K562 (cell line): ENCODE data around the gene VGLL1. TPM values are rescaled to one million over a fixed set of nuclear protein-coding genes. Genes with fewer than 3 reads are reported as not detected.

Experiments
- ATF1 ChIP-seq, 2 experiments: fragments of 450-650 bp in 1 of 2; IDR thresholded peaks; 2 replicates each; pipeline ENCODE4 v1.6.1; 2016; ENCODE audit warnings: missing compliant biosample characterization in 1 of 2, missing genetic modification characterization in 1 of 2
- FOXJ2 ChIP-seq: fragments of 200-800 bp; sonication (Bioruptor generic); IDR thresholded peaks from 2 replicates; pipeline ENCODE4 v1.6.1; 2016; ENCODE audit warnings: missing genetic modification characterization, missing compliant biosample characterization
- GABPA ChIP-seq: fragments of 200-800 bp; sonication (Bioruptor generic); conservative IDR thresholded peaks from 2 replicates; pipeline ENCODE4 v1.6.1; 2016; ENCODE audit warnings: low read depth, missing genetic modification characterization, missing compliant biosample characterization
- IRF2 ChIP-seq: sonication (generic); formaldehyde crosslinking; IDR thresholded peaks from 2 replicates; pipeline ENCODE4 v1.8.1; 2022; ENCODE audit warnings: mild to moderate bottlenecking, missing genetic modification reagents
- MTA1 ChIP-seq: fragments of 450-650 bp; IDR thresholded peaks from 2 replicates; pipeline ENCODE4 v1.6.1; 2017; ENCODE audit warnings: borderline replicate concordance
- NCOA1 ChIP-seq: fragments of 450-650 bp; IDR thresholded peaks from 2 replicates; pipeline ENCODE4 v1.6.1; 2016; ENCODE audit warnings: low read depth
- NFXL1 ChIP-seq: fragments of 450-650 bp; formaldehyde crosslinking; IDR thresholded peaks from 2 replicates; pipeline ENCODE4 v1.4.0; 2021; ENCODE audit warnings: mild to moderate bottlenecking
- PML ChIP-seq: IDR thresholded peaks from 2 replicates; pipeline ENCODE4 v1.6.1; 2012; ENCODE audit warnings: low read length, inconsistent platforms
- POLR2AphosphoS5 ChIP-seq: IDR thresholded peaks from 2 replicates; pipeline ENCODE4 v1.6.1; 2011; ENCODE audit warnings: mild to moderate bottlenecking, low read depth, low read length, moderate library complexity; ENCODE audit not compliant: control insufficient read depth, insufficient read depth
- POLR2H ChIP-seq: IDR thresholded peaks from 2 replicates; pipeline ENCODE4 v1.6.1; 2016; ENCODE audit warnings: missing genetic modification characterization, low read depth, mild to moderate bottlenecking, control low read depth, missing compliant biosample characterization, moderate library complexity
- PPARD ChIP-seq: fragments of 250-450 bp; sonication (Bioruptor Pico); IDR thresholded peaks from 2 replicates; pipeline ENCODE4 v1.8.0; 2022; ENCODE audit warnings: inconsistent platforms, mild to moderate bottlenecking, moderate library complexity
- PRMT5 ChIP-seq: sonication (generic); formaldehyde crosslinking; IDR thresholded peaks from 2 replicates; pipeline ENCODE4 v1.5.0; 2020; ENCODE audit warnings: missing genetic modification reagents
- RBM17 ChIP-seq: fragments of 200-400 bp; formaldehyde crosslinking; IDR thresholded peaks from 2 replicates; pipeline ENCODE4 v1.6.1; 2017; ENCODE audit warnings: low read depth, mild to moderate bottlenecking, low read length, borderline replicate concordance
- SMAD2 ChIP-seq: fragments of 150-350 bp; IDR thresholded peaks from 2 replicates; pipeline ENCODE4 v1.6.1; 2014; ENCODE audit warnings: low read depth, mild to moderate bottlenecking, low read length
- TAF15 ChIP-seq: fragments of 200-400 bp; formaldehyde crosslinking; IDR thresholded peaks from 2 replicates; pipeline ENCODE4 v1.6.1; 2017; ENCODE audit warnings: mild to moderate bottlenecking, low read depth, low read length, moderate library complexity
- ZBTB7A ChIP-seq: IDR thresholded peaks from 2 replicates; pipeline ENCODE4 v1.6.1; 2011; ENCODE audit warnings: low read depth, mild to moderate bottlenecking, low read length, moderate library complexity, borderline replicate concordance; ENCODE audit not compliant: control insufficient read depth
- ZBTB8A ChIP-seq: fragments of 450-650 bp; IDR thresholded peaks from 2 replicates; pipeline ENCODE4 v1.6.1; 2018; ENCODE audit warnings: mild to moderate bottlenecking, moderate library complexity; ENCODE audit not compliant: partially characterized antibody
- ZC3H8 ChIP-seq: fragments of 450-650 bp; IDR thresholded peaks from 2 replicates; pipeline ENCODE4 v1.6.1; 2017
- ZNF133 ChIP-seq: fragments of 250-450 bp; sonication (Bioruptor Pico); IDR thresholded peaks from 2 replicates; pipeline ENCODE4 v1.4.0; 2020; ENCODE audit warnings: mild to moderate bottlenecking
- ZNF212 ChIP-seq: fragments of 450-650 bp; formaldehyde crosslinking; IDR thresholded peaks from 2 replicates; pipeline ENCODE4 v1.4.0; 2020; ENCODE audit warnings: mild to moderate bottlenecking
- ZNF23 ChIP-seq: fragments of 250-450 bp; sonication (Bioruptor Pico); IDR thresholded peaks from 2 replicates; pipeline ENCODE4 v1.4.0; 2020; ENCODE audit warnings: mild to moderate bottlenecking
- ZNF239 ChIP-seq: fragments of 250-450 bp; sonication (Bioruptor Pico); IDR thresholded peaks from 2 replicates; pipeline ENCODE4 v1.4.0; 2020; ENCODE audit warnings: mild to moderate bottlenecking
- ZNF586 ChIP-seq: fragments of 450-650 bp; formaldehyde crosslinking; conservative IDR thresholded peaks from 2 replicates; pipeline ENCODE4 v1.4.0; 2020; ENCODE audit warnings: mild to moderate bottlenecking, moderate library complexity
- polyA plus RNA-seq, 8 experiments: library from polyadenylated mRNA; depleted of rRNA in 4 of 8; stranded (reverse) in 5 of 8; unstranded in 3 of 8; fragments of >200 nt; fragmentation: Nextera tagmentation in 2 of 8; fragmentation: Illumina TruSeq in 1 of 8; extraction: Ambion mirVana in 2 of 8; extraction: Trizol in 1 of 8; gene quantifications; 2 replicates each; pipeline versions ENCODE4 v1.2.1 to v1.2.3, GENCODE V29; 2011 to 2014; ENCODE audit warnings: inconsistent platforms in 1 of 8, missing spikeins in 1 of 8
- total RNA-seq, 7 experiments: library from RNA; depleted of rRNA in 6 of 7; stranded (reverse); fragments of >200 nt in 6 of 7; fragmentation: Illumina TruSeq in 2 of 7; extraction: Trizol in 2 of 7; gene quantifications; 2 replicates each; pipeline versions ENCODE4 v1.2.1 to v1.2.3, GENCODE V29; 2011 to 2021; ENCODE audit warnings: low replicate concordance in 1 of 7
- TF ChIP-seq, protein P1 (sequence below): sonication (generic); formaldehyde crosslinking; IDR thresholded peaks from 2 replicates; pipeline ENCODE4 v1.9.0; 2022; ENCODE audit warnings: mild to moderate bottlenecking, missing genetic modification reagents
- TF ChIP-seq, protein P2 (sequence below), 3 experiments: fragments of 200-800 bp in 1 of 3; sonication (Bioruptor generic) in 1 of 3; sonication (generic) in 1 of 3; formaldehyde crosslinking in 1 of 3; IDR thresholded peaks; 2 replicates each; pipeline versions ENCODE4 v1.6.1 to v1.8.0; 2016 to 2022; ENCODE audit warnings: mild to moderate bottlenecking in 2 of 3, missing compliant biosample characterization in 2 of 3, missing genetic modification characterization in 2 of 3, missing genetic modification reagents in 1 of 3
- TF ChIP-seq, protein P3 (sequence below): sonication (generic); formaldehyde crosslinking; IDR thresholded peaks from 2 replicates; pipeline ENCODE4 v1.8.1; 2023; ENCODE audit warnings: mild to moderate bottlenecking, missing genetic modification reagents

The VGLL1 gene
- total and polyA plus RNA-seq, 9 of the 15 experiments (the other 6 are each of a cell fraction or from before 2014, with no cell fraction given) = not detected

DNA sequence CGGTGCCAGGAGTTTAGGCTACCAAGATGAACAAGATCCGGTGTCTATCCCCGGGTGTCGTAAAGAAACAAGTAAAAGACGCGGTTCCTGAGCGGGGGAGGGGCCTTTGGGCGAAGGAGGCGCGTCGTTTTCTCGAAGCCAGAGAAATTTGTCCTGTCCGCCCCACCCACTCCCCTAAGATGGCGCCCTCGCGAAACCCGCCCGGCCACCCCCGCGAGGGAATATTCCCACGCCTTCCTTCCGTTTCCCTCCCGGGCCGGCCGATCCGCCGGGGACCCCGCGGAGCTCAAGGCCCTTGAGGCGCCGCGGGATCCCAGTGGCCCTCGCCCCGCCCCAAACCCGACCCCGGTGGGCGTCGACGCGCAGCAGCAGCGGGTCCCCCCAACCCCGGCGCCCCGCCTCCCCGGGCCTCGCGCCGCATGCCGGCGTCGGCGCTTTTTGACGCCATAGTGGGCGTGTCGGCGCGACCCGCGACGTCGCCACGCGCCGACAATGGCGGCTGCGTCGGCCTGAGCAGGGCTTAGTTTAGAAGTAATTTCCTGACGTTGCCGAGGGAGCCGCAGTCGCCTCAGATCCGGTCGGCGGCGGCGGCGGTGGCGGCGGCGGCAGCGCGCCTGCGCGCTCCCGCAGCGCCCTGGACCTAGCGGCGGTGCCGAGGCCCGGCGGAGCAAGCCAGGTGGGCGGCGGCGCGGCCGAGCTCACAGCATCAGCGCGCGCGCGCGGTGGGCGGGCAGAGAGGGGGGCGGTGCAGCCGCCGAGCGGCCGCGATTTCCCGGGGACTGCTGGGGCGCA, 35.1 kb upstream of the VGLL1 start (continued):
- TF ChIP-seq ATF1 (CRISPR knock-in tag; IDR thresholded peaks at IDR 0.05) = peak; percentile 73
- peak; percentile 90 for TF ChIP-seq ATF1 (tag; IDR thresholded peaks at IDR 0.05)
- TF ChIP-seq PML = peak; percentile 57; the same call in 1 of the 2 replicates
- TF ChIP-seq FOXJ2 = no peak
- TF ChIP-seq, protein P1, sequence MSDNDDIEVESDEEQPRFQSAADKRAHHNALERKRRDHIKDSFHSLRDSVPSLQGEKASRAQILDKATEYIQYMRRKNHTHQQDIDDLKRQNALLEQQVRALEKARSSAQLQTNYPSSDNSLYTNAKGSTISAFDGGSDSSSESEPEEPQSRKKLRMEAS (CRISPR knock-in tag) = peak; percentile 46; the same call in 1 of the 2 replicates
- TF ChIP-seq PRMT5 = no peak
- TF ChIP-seq ZNF586 (CRISPR knock-in tag) = no peak
- TF ChIP-seq, protein P2, sequence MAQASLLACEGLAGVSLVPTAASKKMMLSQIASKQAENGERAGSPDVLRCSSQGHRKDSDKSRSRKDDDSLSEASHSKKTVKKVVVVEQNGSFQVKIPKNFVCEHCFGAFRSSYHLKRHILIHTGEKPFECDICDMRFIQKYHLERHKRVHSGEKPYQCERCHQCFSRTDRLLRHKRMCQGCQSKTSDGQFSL (CRISPR knock-in tag; IDR thresholded peaks at IDR 0.05) = no peak
- TF ChIP-seq, protein P2 (tag; IDR thresholded peaks at IDR 0.05) = peak in 1 of 2 experiments; percentile 26; a peak in 1 of 4 replicates
- TF ChIP-seq, protein P3, sequence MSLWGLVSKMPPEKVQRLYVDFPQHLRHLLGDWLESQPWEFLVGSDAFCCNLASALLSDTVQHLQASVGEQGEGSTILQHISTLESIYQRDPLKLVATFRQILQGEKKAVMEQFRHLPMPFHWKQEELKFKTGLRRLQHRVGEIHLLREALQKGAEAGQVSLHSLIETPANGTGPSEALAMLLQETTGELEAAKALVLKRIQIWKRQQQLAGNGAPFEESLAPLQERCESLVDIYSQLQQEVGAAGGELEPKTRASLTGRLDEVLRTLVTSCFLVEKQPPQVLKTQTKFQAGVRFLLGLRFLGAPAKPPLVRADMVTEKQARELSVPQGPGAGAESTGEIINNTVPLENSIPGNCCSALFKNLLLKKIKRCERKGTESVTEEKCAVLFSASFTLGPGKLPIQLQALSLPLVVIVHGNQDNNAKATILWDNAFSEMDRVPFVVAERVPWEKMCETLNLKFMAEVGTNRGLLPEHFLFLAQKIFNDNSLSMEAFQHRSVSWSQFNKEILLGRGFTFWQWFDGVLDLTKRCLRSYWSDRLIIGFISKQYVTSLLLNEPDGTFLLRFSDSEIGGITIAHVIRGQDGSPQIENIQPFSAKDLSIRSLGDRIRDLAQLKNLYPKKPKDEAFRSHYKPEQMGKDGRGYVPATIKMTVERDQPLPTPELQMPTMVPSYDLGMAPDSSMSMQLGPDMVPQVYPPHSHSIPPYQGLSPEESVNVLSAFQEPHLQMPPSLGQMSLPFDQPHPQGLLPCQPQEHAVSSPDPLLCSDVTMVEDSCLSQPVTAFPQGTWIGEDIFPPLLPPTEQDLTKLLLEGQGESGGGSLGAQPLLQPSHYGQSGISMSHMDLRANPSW (CRISPR knock-in tag) = no peak
- TF ChIP-seq TAF15 = no peak
- TF ChIP-seq MTA1 = peak; percentile 76; the same call in 1 of the 2 replicates
- TF ChIP-seq ZBTB7A = no peak; the same call in 1 of the 2 replicates
- no peak for TF ChIP-seq ZNF239 (CRISPR knock-in tag)
- no peak for TF ChIP-seq NFXL1 (CRISPR knock-in tag)
- TF ChIP-seq GABPA (tag) = peak; percentile 57
- no peak for TF ChIP-seq ZNF133
- no peak for TF ChIP-seq PPARD (CRISPR knock-in tag)
- TF ChIP-seq NCOA1 = 0 out of 2 replicates have a peak, but pooled peaks have one; percentile 24
- no peak for TF ChIP-seq RBM17
- TF ChIP-seq ZNF23 = no peak
- peak; percentile 74 for TF ChIP-seq POLR2H
- no peak for TF ChIP-seq IRF2 (CRISPR knock-in tag)
- no peak for TF ChIP-seq ZBTB8A
- TF ChIP-seq POLR2AphosphoS5 = peak; percentile 64; the same call in 1 of the 2 replicates
- no peak for TF ChIP-seq SMAD2
- TF ChIP-seq ZC3H8 = no peak
- no peak for TF ChIP-seq ZNF212
